Motor neuron (in vitro differentiated cells): ENCODE measurements around the gene CRYZL1. TPM values are rescaled to one million over a fixed set of nuclear protein-coding genes. Genes with fewer than 3 reads are reported as not detected.

ENCODE experiments used
- ATAC-seq, 8 experiments: fragments of 200-7000 bp; cut with Tn5 transposase; replicated peaks in 6 of 8; 2 replicates each; pipeline ENCODE4 v1.8.0; 2021; ENCODE audit warnings: mild to moderate bottlenecking in 8 of 8, moderate library complexity in 8 of 8
- H3K27ac ChIP-seq, 2 donors: fragments of 250-450 bp; sonication (Bioruptor Pico); 2 replicates each; pipeline ENCODE4 v1.9.0; 2021; ENCODE audit warnings: antibody characterized with exemption in 2 of 2, mild to moderate bottlenecking in 2 of 2, moderate library complexity in 1 of 2
- H3K4me1 ChIP-seq, 2 donors: fragments of 250-450 bp; sonication (Bioruptor Pico); replicated peaks in 1 of 2; 2 replicates each; pipeline ENCODE4 v1.6.1; 2021; ENCODE audit warnings: antibody characterized with exemption in 2 of 2, mild to moderate bottlenecking in 2 of 2, moderate library complexity in 1 of 2
- H3K4me3 ChIP-seq, 5 donors: fragments of 250-450 bp; sonication (Bioruptor Pico); 2 replicates each; pipeline ENCODE4 v1.9.0; 2021; ENCODE audit warnings: antibody characterized with exemption in 5 of 5, mild to moderate bottlenecking in 5 of 5, moderate library complexity in 4 of 5
- WGBS, 10 experiments: fragments of 450-650 bp; shearing (Covaris generic); methylation state at CpG; one replicate each; pipeline ENCODE4 v1.0.0; 2022; 5-methylcytosine and 5-hydroxymethylcytosine counted together
- in situ Hi-C, 9 experiments: fragments of 400-800 bp; cut with MboI; loops; one replicate each; pipeline ENCODE4 v1.15.0; 2021; ENCODE audit warnings: low sequenced_read_pairs in 9 of 9, low pct_unique_long_range_greater_than_20kb in 2 of 9; ENCODE audit not compliant: unreplicated experiment in 9 of 9
- total RNA-seq, 8 experiments: library from RNA; unstranded; fragments of 300-600 nt; gene quantifications; 2 replicates each; pipeline versions ENCODE4 v1.2.3 to v1.2.4, GENCODE V29; 2022

Gene CRYZL1
- total RNA-seq, 8 experiments from 2014 or later, result 27.0 to 49.3 (median 44.5) TPM

- in situ Hi-C loops, result loop anchor here in 1 of 9 experiments (25.0 kb wide), 1 partner anchor 228 kb away; no protein-coding TSS in a partner anchor
- WGBS, 10 experiments, result 100% methylated on average over 1 of the region's 1 CpG; no CpG with 5 or more reads in 5 of the 10 experiments
- no peaks in the 10 kb centered on the region for H3K4me1 ChIP-seq
- peak in 1 of 8 experiments; percentile 18 for ATAC-seq
- H3K4me3 ChIP-seq, result no peak overlapping the region
- no peak overlapping the region for H3K27ac ChIP-seq
Observed at GRCh38 chr21:33659568-33659949, 18.0 kb upstream of the CRYZL1 start.

GRCh38 chr21:33658919-33659567 lies 17.5 kb upstream of the CRYZL1 start:
- H3K4me1 ChIP-seq, result no peaks in the 10 kb centered on the region
- 85 to 100% (median 94%) methylated on average over 3 to 5 of the region's 7 CpGs; no CpG with 5 or more reads in 2 of the 10 experiments for WGBS, 10 experiments
- in situ Hi-C loops, result loop anchor here in 1 of 9 experiments (25.0 kb wide), 1 partner anchor 228 kb away; no protein-coding TSS in a partner anchor
- no peak for ATAC-seq
- no peak overlapping the region for H3K27ac ChIP-seq
- H3K4me3 ChIP-seq, result no peak overlapping the region

- Histone ChIP-seq H3K4me1 (no peaks in the 10 kb centered on the region), H3K4me3 (no peak overlapping the region), H3K27ac (no peak overlapping the region)
- 73 to 100% (median 85%) methylated on average over 1 to 8 of the region's 8 CpGs; no CpG with 5 or more reads in 1 of the 10 experiments for WGBS, 10 experiments
- in situ Hi-C loops, result loop anchor here in 1 of 9 experiments (25.0 kb wide), 1 partner anchor 230 kb away; no protein-coding TSS in a partner anchor
- no peak for ATAC-seq
Observed at GRCh38 chr21:33657124-33657820, 15.7 kb upstream of the CRYZL1 start.

GRCh38 chr21:33655588-33656221 lies 14.2 kb upstream of the CRYZL1 start:
- ATAC-seq, result peak in 3 of 8 experiments; percentile 32 to 78 (median 41)
- no peak overlapping the region for H3K4me3 ChIP-seq

GRCh38 chr21:33654412-33654811 lies 12.9 kb upstream of the CRYZL1 start:
- Histone ChIP-seq H3K4me1 (peaks cover 0 to 5% of the 10 kb centered on the region in 2 donors), H3K27ac (no peak overlapping the region), H3K4me3 (no peak overlapping the region)
- in situ Hi-C loops, result loop anchor here in 1 of 9 experiments (25.0 kb wide), 1 partner anchor 233 kb away; no protein-coding TSS in a partner anchor
- no peak for ATAC-seq
- 65 to 100% (median 90%) methylated on average over 1 to 4 of the region's 4 CpGs; no CpG with 5 or more reads in 3 of the 10 experiments for WGBS, 10 experiments

More at GRCh38 chr21:33655588-33656221, 14.2 kb upstream of the CRYZL1 start:
- 0 to 95% (median 84%) methylated on average over 1 to 8 of the region's 8 CpGs; no CpG with 5 or more reads in 1 of the 10 experiments for WGBS, 10 experiments
- H3K4me1 ChIP-seq, result peaks cover 0 to 5% of the 10 kb centered on the region in 2 donors
- in situ Hi-C loops, result loop anchor here in 1 of 9 experiments (25.0 kb wide), 1 partner anchor 232 kb away; no protein-coding TSS in a partner anchor
- no peak overlapping the region for H3K27ac ChIP-seq

- H3K27ac ChIP-seq, result no peak overlapping the region
- no peak for ATAC-seq
- in situ Hi-C loops, result loop anchor here in 1 of 9 experiments (25.0 kb wide), 1 partner anchor 235 kb away; no protein-coding TSS in a partner anchor
- peaks cover 0 to 5% of the 10 kb centered on the region in 2 donors for H3K4me1 ChIP-seq
- WGBS, 10 experiments, result 72 to 100% (median 90%) methylated on average over 1 to 8 of the region's 8 CpGs
- H3K4me3 ChIP-seq, result no peak overlapping the region
Observed at GRCh38 chr21:33651965-33652680, 10.6 kb upstream of the CRYZL1 start.

- peaks cover 0 to 5% of the 10 kb centered on the region in 2 donors for H3K4me1 ChIP-seq
- in situ Hi-C loops, result loop anchor here in 1 of 9 experiments (25.0 kb wide), 1 partner anchor 236 kb away; no protein-coding TSS in a partner anchor
- no peak overlapping the region for H3K27ac ChIP-seq
- WGBS, 10 experiments, result 37 to 100% (median 75%) methylated on average over 1 to 7 of the region's 7 CpGs
- peak in 2 of 8 experiments; percentile 18 to 62 for ATAC-seq
- no peak overlapping the region for H3K4me3 ChIP-seq
Observed at GRCh38 chr21:33650929-33651509, 9.5 kb upstream of the CRYZL1 start.

GRCh38 chr21:33650230-33650629 lies 8.7 kb upstream of the CRYZL1 start:
- no peak for ATAC-seq
- 61 to 100% (median 77%) methylated on average over 1 to 7 of the region's 7 CpGs; no CpG with 5 or more reads in 1 of the 10 experiments for WGBS, 10 experiments
- H3K27ac ChIP-seq, result no peak overlapping the region
- in situ Hi-C loops, result loop anchor here in 1 of 9 experiments (25.0 kb wide), 1 partner anchor 237 kb away; no protein-coding TSS in a partner anchor
- H3K4me3 ChIP-seq, result no peak overlapping the region
- H3K4me1 ChIP-seq, result peaks cover 0 to 7% of the 10 kb centered on the region in 2 donors

- Histone ChIP-seq H3K27ac (no peak overlapping the region), H3K4me3 (no peak overlapping the region), H3K4me1 (peaks cover 7 to 14% of the 10 kb centered on the region in 2 donors)
- ATAC-seq, result no peak
- in situ Hi-C loops, result loop anchor here in 2 of 9 experiments (25.0 kb wide), 1 partner anchor 239 kb away; no protein-coding TSS in a partner anchor
- WGBS, 10 experiments, result 100% methylated on average over 1 of the region's 1 CpG; no CpG with 5 or more reads in 6 of the 10 experiments
Observed at GRCh38 chr21:33648555-33648954, 7.0 kb upstream of the CRYZL1 start.

GRCh38 chr21:33647587-33647986 lies 6.0 kb upstream of the CRYZL1 start:
- no peak overlapping the region for H3K4me3 ChIP-seq
- H3K4me1 ChIP-seq, result peaks cover 7 to 14% of the 10 kb centered on the region in 2 donors
- in situ Hi-C loops, result loop anchor here in 2 of 9 experiments (25.0 kb wide), 1 partner anchor 240 kb away; no protein-coding TSS in a partner anchor
- no peak overlapping the region for H3K27ac ChIP-seq
- ATAC-seq, result no peak
- 80 to 100% (median 100%) methylated on average over 1 to 3 of the region's 3 CpGs; no CpG with 5 or more reads in 1 of the 10 experiments for WGBS, 10 experiments

- WGBS, 10 experiments, result 60 to 100% (median 96%) methylated on average over 1 to 4 of the region's 4 CpGs; no CpG with 5 or more reads in 2 of the 10 experiments
- in situ Hi-C loops, result loop anchor here in 2 of 9 experiments (25.0 kb wide), 1 partner anchor 242 kb away; no protein-coding TSS in a partner anchor
- no peak overlapping the region for H3K27ac ChIP-seq
- no peak overlapping the region for H3K4me3 ChIP-seq
- peaks cover 7 to 9% of the 10 kb centered on the region in 2 donors for H3K4me1 ChIP-seq
- no peak for ATAC-seq
Observed at GRCh38 chr21:33645730-33646129, 4.2 kb upstream of the CRYZL1 start.
